GM19328 (cell line): Measurements from ENCODE around the gene SH3GLB2.
"Not testable (repeated sequence)": the region's sequence is repeated elsewhere in the genome, so short reads cannot be mapped to it uniquely, and the experiment has no call there.

Experiments used
- ATAC-seq: cut with Tn5 transposase; IDR thresholded peaks from one replicate; pipeline ENCODE4 v1.9.1; 2021; ENCODE audit warnings: mild to moderate bottlenecking, moderate library complexity; ENCODE audit not compliant: unreplicated experiment

Gene SH3GLB2

GRCh38 chr9:129054163-129054851, 26.2 kb upstream of the SH3GLB2 start:
- ATAC-seq: no peak

- ATAC-seq: no peak
Observed at GRCh38 chr9:129053020-129053419, 24.9 kb upstream of the SH3GLB2 start.

DNA sequence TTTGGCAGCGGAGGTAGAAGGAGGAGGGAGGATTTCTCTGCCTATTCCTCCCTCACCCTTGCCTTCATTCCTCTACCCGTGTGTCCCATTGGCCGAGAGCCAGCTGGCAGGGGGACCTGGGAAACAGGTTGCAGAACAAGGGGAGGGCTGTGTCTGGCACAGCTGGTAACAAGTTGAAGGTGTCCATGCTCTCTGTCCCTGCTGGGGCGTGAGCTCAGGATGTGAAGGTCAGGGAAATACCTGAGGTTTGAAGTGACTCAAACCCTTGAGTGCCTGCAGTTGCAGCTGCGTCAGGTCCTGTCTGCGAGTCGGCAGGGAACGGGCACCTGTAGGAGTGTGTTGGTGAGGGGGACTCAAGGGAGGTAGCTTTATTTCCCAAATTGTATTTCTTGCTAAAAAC, 24.5 kb upstream of the SH3GLB2 start:
- ATAC-seq: no peak

GRCh38 chr9:129042016-129042415, 13.9 kb upstream of the SH3GLB2 start:
- no peak for ATAC-seq

DNA sequence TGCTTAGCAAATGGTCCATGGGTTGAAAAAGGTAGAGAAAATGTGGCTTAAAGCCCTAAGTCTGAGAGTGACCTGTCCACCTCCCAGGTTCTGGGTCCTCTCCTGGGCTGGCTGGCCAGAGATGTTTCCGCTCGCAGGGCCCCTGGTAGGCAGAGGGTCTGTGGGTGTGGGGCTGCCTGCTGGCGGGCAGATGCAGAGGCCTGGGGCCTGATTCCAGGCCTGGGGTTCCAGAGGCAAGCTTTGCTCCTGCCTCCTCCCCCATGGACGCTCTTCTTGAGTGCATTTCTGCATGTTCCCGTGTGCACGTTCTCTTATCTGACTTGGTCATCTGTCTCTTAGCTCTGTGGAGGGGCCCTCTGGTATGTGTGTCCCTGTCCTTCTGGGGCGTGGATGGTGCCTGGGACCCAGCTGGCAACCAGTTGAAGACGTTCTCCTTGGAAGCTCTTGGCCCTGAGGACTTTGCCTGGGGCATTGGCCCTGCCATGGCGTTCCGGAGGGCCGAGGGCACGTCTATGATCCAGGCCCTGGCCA, 12.0 kb upstream of the SH3GLB2 start:
- no peak for ATAC-seq

GRCh38 chr9:129038109-129038852, 10.2 kb upstream of the SH3GLB2 start:
- no peak for ATAC-seq

GRCh38 chr9:129037767-129038098, 9.6 kb upstream of the SH3GLB2 start:
- ATAC-seq: no peak

DNA sequence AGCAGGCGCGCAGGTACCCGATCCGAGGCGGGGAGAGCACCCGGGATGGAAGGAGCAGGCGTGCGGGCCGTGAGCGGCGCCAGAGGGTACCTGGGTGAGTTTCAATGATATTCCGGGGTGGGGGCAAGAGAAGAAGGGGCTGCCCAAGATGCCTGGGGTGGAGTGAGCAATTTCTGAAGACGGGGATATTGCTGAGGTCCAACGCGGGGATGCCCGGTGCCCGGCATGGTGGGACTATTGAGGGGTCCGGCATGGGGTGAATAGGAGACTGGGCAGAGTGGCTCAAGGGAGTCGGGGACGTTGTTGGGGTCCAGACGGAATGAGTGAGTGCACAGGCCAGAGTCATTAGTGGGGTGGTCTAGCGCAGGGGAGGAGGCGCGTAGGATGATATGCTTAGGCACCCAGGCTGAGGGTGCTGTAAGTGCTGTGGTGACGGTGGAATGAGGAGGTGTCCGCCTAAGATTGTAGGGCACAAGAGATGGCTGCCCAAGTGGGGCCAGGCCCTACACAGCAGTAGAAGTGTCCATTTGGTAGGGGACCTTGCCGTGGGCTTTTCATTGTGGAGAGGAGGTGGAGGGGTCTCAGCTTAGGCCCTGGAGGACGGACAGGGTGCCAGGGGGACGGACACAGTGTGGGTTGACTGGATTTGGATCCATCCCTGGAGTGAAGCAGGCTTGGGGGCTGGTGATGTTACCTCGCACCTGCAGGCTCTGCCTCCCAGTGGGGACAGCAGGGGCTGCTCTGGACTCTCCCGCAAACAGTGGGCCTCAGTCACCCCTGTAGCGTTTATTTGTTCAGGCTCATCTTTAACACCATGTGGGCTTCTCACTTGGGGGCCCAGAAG, 9.0 kb upstream of the SH3GLB2 start:
- ATAC-seq: no peak

DNA sequence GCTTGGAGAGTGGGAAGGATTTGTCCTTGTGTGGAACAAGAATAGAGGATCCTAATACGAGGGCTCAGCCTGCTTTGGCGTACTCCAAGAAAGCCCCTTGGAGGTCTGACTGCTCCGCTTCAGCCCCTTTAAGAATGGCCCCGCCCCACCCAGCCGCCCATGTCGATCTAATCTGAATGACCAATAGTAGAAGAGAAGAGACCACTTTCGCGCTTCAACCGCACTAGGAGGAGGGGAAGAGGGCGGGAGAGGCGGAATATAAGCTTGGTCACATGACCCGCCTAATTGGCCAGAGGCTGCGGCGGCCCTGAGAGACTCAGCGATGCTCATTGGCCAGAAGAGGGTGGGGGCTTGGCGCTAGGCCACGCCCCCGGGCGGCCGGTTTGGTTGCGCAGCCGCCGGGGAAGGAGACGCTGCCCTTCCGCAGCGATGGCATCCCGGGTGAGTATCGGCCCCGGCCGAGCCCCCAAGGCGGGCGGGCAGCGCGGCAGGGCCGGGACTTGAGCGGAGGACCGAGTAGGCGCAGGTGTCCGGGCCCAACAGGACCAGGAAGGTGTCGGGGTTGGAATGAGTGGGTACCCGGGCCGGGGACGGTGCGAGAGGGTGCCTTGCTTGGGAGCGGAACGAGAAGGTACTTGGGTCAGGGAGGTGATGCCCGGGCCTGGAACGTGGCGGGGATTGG, 8.3 kb upstream of the SH3GLB2 start, which contains the start of gene MIGA2:
MIGA2 (plus strand) TSS at position 386 of the 682 bp plus-strand sequence. CDS start 3,969 bp downstream, outside the sequence.
- ATAC-seq: peak; percentile 95

GRCh38 chr9:129035838-129036237, 7.7 kb upstream of the SH3GLB2 start:
- not testable (repeated sequence) for ATAC-seq

DNA sequence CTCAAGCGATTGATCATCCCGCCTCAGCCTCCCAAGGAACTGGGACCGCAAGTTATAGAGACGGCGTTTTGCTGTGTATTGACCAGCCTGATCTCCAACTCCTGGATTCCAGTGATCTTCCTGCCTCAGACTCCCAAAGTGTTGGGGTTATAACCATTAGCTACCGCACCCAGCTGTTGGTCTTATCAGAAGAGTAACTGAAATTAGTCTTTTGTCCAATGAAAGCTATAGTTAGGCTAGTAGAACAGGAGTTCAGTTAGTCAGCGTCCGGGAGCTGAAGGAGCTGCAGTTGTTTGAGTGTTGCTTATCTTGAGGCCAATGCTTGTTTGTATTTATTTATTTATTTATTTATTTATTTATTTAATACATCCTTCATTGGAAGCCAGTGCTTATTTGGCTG, 5.1 kb upstream of the SH3GLB2 start:
- no peak for ATAC-seq

- no peak for ATAC-seq
Observed at GRCh38 chr9:129032541-129033159, 4.5 kb upstream of the SH3GLB2 start.

- ATAC-seq: no peak
Observed at GRCh38 chr9:129031514-129031913, 3.4 kb upstream of the SH3GLB2 start.

DNA sequence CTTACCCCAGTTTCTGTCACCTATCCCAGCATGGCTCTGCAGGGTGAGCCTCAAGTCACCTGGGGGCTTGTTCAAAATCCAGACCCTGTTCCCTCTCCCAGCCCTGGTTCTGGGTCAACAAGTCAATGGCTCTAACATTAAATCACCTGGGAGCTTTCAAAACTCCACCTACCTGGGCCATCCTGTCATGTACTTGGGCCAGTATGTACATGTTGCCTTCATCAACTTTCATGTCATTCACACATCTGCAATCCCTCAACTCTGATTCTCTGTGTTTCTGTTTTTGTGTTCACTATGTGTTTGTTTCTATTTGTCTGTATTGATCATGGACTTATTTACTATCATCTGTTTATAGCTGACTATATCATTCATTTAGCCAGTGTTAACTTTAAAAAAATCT, 2.1 kb upstream of the SH3GLB2 start:
- no peak for ATAC-seq

DNA sequence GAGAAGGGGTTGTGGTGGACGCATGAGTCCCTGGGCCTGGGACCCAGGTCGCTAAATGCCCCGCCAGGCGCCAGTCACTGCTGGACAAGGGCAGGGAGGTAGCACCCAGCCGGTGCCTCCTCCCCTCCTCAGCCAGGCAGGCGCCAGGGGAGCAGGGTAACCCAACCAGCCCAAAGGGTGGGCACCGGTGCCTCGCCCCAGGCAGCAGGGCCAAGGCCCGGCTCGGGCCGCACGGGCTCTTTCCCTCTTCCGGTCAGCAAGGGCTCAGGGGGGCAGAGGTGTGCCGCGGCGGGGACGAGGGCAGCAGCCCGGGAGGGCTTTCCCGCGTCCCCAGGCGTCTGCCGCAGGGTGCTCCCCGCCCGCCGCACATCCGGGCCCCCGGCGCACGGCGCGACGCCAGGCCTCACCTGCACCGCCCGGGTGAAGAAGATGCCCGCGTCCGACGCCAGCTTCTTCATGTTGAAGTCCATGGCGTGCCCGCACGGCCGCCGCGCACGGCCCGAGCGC, 393 bp downstream of the SH3GLB2 start:
- peak; percentile 23 for ATAC-seq

DNA sequence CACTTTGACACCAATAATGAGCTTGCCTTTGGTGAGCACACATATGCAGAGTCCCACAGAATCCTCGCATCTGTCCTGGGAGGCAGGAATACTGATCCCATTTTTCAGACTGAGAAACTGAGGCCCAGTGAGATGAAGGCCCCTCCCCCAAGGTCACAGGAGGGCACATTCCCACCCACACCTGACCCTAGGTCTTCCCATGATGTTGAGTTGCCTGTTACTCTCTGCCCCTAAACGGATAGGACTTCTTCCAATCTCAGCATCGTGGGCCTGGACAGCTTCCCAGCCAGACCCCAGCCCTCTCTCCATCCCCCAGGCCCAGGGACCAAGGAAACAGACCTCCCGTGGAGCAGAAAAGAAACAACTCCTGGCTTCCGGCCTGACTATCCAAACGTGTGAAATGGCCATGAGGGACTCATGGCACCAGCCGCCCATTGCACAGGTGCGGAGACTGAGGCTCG, 877 bp downstream of the SH3GLB2 start:
- no peak for ATAC-seq

GRCh38 chr9:129026442-129027223, 1.5 kb downstream of the SH3GLB2 start:
- ATAC-seq: no peak

- ATAC-seq: no peak
Observed at GRCh38 chr9:129023908-129024233, 4.3 kb downstream of the SH3GLB2 start.
